ENCODE measurements around the gene MRPL36. TPM values are rescaled to one million over a fixed set of nuclear protein-coding genes. Genes with fewer than 3 reads are reported as not detected.

Gene MRPL36
- total RNA-seq, 1 experiment from 2014 or later: 79.9 TPM

GRCh38 chr5:1824903-1825841, 25.5 kb upstream of the MRPL36 start:
- DNase-seq (ENCODE audit: low read depth, low spot score) (no peak), ATAC-seq (no peak)
- 0 out of 2 replicates have a peak, but pooled peaks cover under 1% of the 10 kb centered on the region for H3K36me3 ChIP-seq (ENCODE audit: control insufficient read depth, insufficient read depth, low read length)
- no peak overlapping the region for H3K27ac ChIP-seq (ENCODE audit: low read length)
- H3K4me1 ChIP-seq (ENCODE audit: control insufficient read depth, insufficient read depth, low read length): no peaks in the 10 kb centered on the region
- H3K4me3 ChIP-seq (ENCODE audit: low read depth in 2 of 2, low read length in 2 of 2): no peak overlapping the region
- POLR2A ChIA-PET: no interaction called here
- BruUV-seq (replicated peaks): no TSS peak
- CTCF ChIA-PET: no interaction called here
- H3K27me3 ChIP-seq (ENCODE audit: control insufficient read depth, insufficient read depth, low read length): no peaks in the 10 kb centered on the region
- in situ Hi-C loops (cut with HindIII; ENCODE audit: low pct_unique_long_range_greater_than_20kb, low sequenced_read_pairs): no loop called here
- intact Hi-C loops (cut with micrococcal nuclease; ENCODE audit: unreplicated experiment): no loop called here
- TF ChIP-seq POLR2AphosphoS5 (IDR thresholded peaks at IDR 0.05; ENCODE audit: low read depth, low read length) (no peak), TCF7L2 (IDR thresholded peaks at IDR 0.05; ENCODE audit: low read depth, low read length) (no peak), REST (IDR thresholded peaks at IDR 0.05; ENCODE audit: insufficient read depth in 1 of 2, low read depth in 2 of 2, low read length in 1 of 2) (no peak)
- H3K9me3 ChIP-seq (ENCODE audit: control insufficient read depth, insufficient read depth, low read depth, low read length): no peaks in the 10 kb centered on the region

GRCh38 chr5:1824109-1824821, 24.6 kb upstream of the MRPL36 start:
- CTCF ChIA-PET: no interaction called here
- no TSS peak for BruUV-seq (replicated peaks)
- Histone ChIP-seq H3K4me1 (ENCODE audit: control insufficient read depth, insufficient read depth, low read length) (no peaks in the 10 kb centered on the region), H3K4me3 (ENCODE audit: low read depth in 2 of 2, low read length in 2 of 2) (no peak overlapping the region), H3K27me3 (ENCODE audit: control insufficient read depth, insufficient read depth, low read length) (no peaks in the 10 kb centered on the region), H3K36me3 (ENCODE audit: control insufficient read depth, insufficient read depth, low read length) (0 out of 2 replicates have a peak, but pooled peaks cover 5% of the 10 kb centered on the region), H3K27ac (ENCODE audit: low read length) (no peak overlapping the region), H3K9me3 (ENCODE audit: control insufficient read depth, insufficient read depth, low read depth, low read length) (no peaks in the 10 kb centered on the region)
- intact Hi-C loops (cut with micrococcal nuclease; ENCODE audit: unreplicated experiment) (no loop called here), in situ Hi-C loops (cut with HindIII; ENCODE audit: low pct_unique_long_range_greater_than_20kb, low sequenced_read_pairs) (no loop called here)
- DNase-seq (ENCODE audit: low read depth, low spot score) (no peak), ATAC-seq (no peak)
- POLR2A ChIA-PET: no interaction called here
- TF ChIP-seq, protein P1, sequence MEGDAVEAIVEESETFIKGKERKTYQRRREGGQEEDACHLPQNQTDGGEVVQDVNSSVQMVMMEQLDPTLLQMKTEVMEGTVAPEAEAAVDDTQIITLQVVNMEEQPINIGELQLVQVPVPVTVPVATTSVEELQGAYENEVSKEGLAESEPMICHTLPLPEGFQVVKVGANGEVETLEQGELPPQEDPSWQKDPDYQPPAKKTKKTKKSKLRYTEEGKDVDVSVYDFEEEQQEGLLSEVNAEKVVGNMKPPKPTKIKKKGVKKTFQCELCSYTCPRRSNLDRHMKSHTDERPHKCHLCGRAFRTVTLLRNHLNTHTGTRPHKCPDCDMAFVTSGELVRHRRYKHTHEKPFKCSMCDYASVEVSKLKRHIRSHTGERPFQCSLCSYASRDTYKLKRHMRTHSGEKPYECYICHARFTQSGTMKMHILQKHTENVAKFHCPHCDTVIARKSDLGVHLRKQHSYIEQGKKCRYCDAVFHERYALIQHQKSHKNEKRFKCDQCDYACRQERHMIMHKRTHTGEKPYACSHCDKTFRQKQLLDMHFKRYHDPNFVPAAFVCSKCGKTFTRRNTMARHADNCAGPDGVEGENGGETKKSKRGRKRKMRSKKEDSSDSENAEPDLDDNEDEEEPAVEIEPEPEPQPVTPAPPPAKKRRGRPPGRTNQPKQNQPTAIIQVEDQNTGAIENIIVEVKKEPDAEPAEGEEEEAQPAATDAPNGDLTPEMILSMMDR (IDR thresholded peaks at IDR 0.05): no peak
- TF ChIP-seq POLR2AphosphoS5 (IDR thresholded peaks at IDR 0.05; ENCODE audit: low read depth, low read length): no peak
- no peak for TF ChIP-seq REST (IDR thresholded peaks at IDR 0.05; ENCODE audit: insufficient read depth in 1 of 2, low read depth in 2 of 2, low read length in 1 of 2)
- TF ChIP-seq SIN3A (IDR thresholded peaks at IDR 0.05; ENCODE audit: borderline replicate concordance, insufficient read depth, low read depth, low read length): no peak
- TF ChIP-seq TCF7L2 (IDR thresholded peaks at IDR 0.05; ENCODE audit: low read depth, low read length): no peak
